B cell (primary cell): ENCODE data around the gene GPR37L1. TPM values are rescaled to one million over a fixed set of nuclear protein-coding genes. Genes with fewer than 3 reads are reported as not detected.

Source experiments
- ATAC-seq: fragments of 200-7000 bp; cut with Tn5 transposase; one replicate; pipeline ENCODE4 v1.10.0; 2021; ENCODE audit warnings: low read depth, mild to moderate bottlenecking, moderate number of reproducible peaks, moderate library complexity
- CTCF ChIA-PET: fragments of 350-600 bp; sonication (Branson Sonifier 250); formaldehyde crosslinking; loops from one replicate; lab custom pipeline; 2021; ENCODE audit warnings: antibody characterized with exemption, inconsistent platforms; lab: Charles Lee
- POLR2A ChIA-PET: fragments of 350-600 bp; sonication (Branson Sonifier 250); formaldehyde crosslinking; loops from one replicate; lab custom pipeline; 2021; ENCODE audit warnings: antibody characterized with exemption; lab: Charles Lee
- DNase-seq: peaks from one replicate; pipeline ENCODE4 v3.0.0; 2013
- H2AFZ ChIP-seq: 2 replicates; pipeline ENCODE4 v1.6.1; 2012; ENCODE audit warnings: mild to moderate bottlenecking, low read depth, low read length; ENCODE audit not compliant: insufficient read depth, poor library complexity, severe bottlenecking
- H3K27ac ChIP-seq, 2 donors: 1 replicate in 1 of 2; 2 replicates in 1 of 2; pipeline ENCODE4 v1.5.1; 2012 to 2013; ENCODE audit warnings: low read length in 2 of 2, mild to moderate bottlenecking in 2 of 2, moderate library complexity in 1 of 2
- H3K27me3 ChIP-seq, 4 experiments: fragments of 200-600 bp in 1 of 4; sonication (generic) in 1 of 4; replicated peaks in 1 of 4; 1 replicate in 2 of 4; 2 replicates in 2 of 4; pipeline versions ENCODE4 v1.6.1 to v1.7.0; 2013 to 2016; ENCODE audit warnings: low read length in 3 of 4, mild to moderate bottlenecking in 2 of 4, mixed read lengths in 1 of 4, moderate library complexity in 1 of 4; ENCODE audit not compliant: insufficient read depth in 4 of 4, control insufficient read depth in 3 of 4; ENCODE audit errors: control extremely low read depth in 1 of 4
- H3K36me3 ChIP-seq, 2 experiments: replicated peaks in 1 of 2; 1 replicate in 1 of 2; 2 replicates in 1 of 2; pipeline versions ENCODE4 v1.6.1 to v1.7.1; 2013; ENCODE audit warnings: low read length in 1 of 2; ENCODE audit not compliant: insufficient read depth in 2 of 2, control insufficient read depth in 1 of 2; ENCODE audit errors: control extremely low read depth in 1 of 2, extremely low read depth in 1 of 2
- H3K4me1 ChIP-seq, 2 donors: fragments of 200-600 bp in 1 of 2; sonication (generic) in 1 of 2; 1 replicate in 1 of 2; 2 replicates in 1 of 2; pipeline versions ENCODE4 v1.5.1 to v1.6.1; 2013 to 2017; ENCODE audit warnings: low read length in 2 of 2; ENCODE audit not compliant: control insufficient read depth in 2 of 2, insufficient read depth in 2 of 2
- H3K4me2 ChIP-seq: replicated peaks from 2 replicates; pipeline ENCODE3; 2012; ENCODE audit warnings: mild to moderate bottlenecking, low read depth, low read length; ENCODE audit not compliant: poor library complexity, severe bottlenecking
- H3K4me3 ChIP-seq, 5 experiments: fragments of 200-600 bp in 1 of 5; sonication (generic) in 1 of 5; 1 replicate in 3 of 5; 2 replicates in 2 of 5; pipeline versions ENCODE4 v1.5.1 to v1.7.0; 2011 to 2016; ENCODE audit warnings: low read length in 4 of 5, mild to moderate bottlenecking in 4 of 5, low read depth in 2 of 5, control low read depth in 1 of 5, moderate library complexity in 1 of 5; ENCODE audit not compliant: insufficient read depth in 1 of 5; ENCODE audit errors: control extremely low read depth in 1 of 5, extremely low read depth in 1 of 5
- H3K79me2 ChIP-seq: fragments of 200-600 bp; sonication (generic); one replicate; pipeline ENCODE4 v1.6.0; 2016; ENCODE audit warnings: low read length; ENCODE audit not compliant: control insufficient read depth, insufficient read depth
- H3K9ac ChIP-seq: fragments of 200-600 bp; sonication (generic); 2 replicates; pipeline ENCODE4 v1.6.1; 2017; ENCODE audit warnings: mild to moderate bottlenecking, low read length, moderate library complexity
- H3K9me3 ChIP-seq, 3 donors: one replicate each; pipeline versions ENCODE4 v1.6.1 to v1.7.1; 2013; ENCODE audit warnings: low read length in 2 of 3; ENCODE audit not compliant: control insufficient read depth in 2 of 3, insufficient read depth in 1 of 3; ENCODE audit errors: control extremely low read depth in 1 of 3
- H4K20me1 ChIP-seq: 2 replicates; pipeline ENCODE4 v1.6.0; 2012; ENCODE audit warnings: mild to moderate bottlenecking, low read length; ENCODE audit not compliant: insufficient read depth, control insufficient read depth, poor library complexity, severe bottlenecking
- H3K27ac Mint-ChIP-seq: one replicate; pipeline ENCODE4 v1.8.0; 2021; ENCODE audit warnings: mixed read lengths
- H3K27me3 Mint-ChIP-seq: one replicate; pipeline ENCODE4 v1.8.0; 2021; ENCODE audit warnings: mixed read lengths
- H3K4me1 Mint-ChIP-seq: one replicate; pipeline ENCODE4 v1.8.0; 2021; ENCODE audit warnings: mixed read lengths
- H3K4me3 Mint-ChIP-seq: one replicate; pipeline ENCODE4 v1.8.0; 2021; ENCODE audit warnings: mixed read lengths
- H3K9me3 Mint-ChIP-seq: one replicate; pipeline ENCODE4 v1.8.0; 2022; ENCODE audit warnings: mixed read lengths; ENCODE audit not compliant: insufficient read depth
- CTCF ChIP-seq: fragments of 200-600 bp; IDR thresholded peaks from one replicate; pipeline ENCODE4 v1.8.0; 2022; ENCODE audit warnings: antibody characterized with exemption, mild to moderate bottlenecking
- EZH2 ChIP-seq: IDR thresholded peaks from 2 replicates; pipeline ENCODE4 v1.6.1; 2012; ENCODE audit warnings: borderline replicate concordance, low read depth, mild to moderate bottlenecking, moderate library complexity, low read length; ENCODE audit not compliant: insufficient read depth, poor library complexity, severe bottlenecking
- WGBS: methylation state at CpG from one replicate; pipeline ENCODE4 v1.1.5; 2013; ENCODE audit warnings: missing lambda C conversion rate; ENCODE audit not compliant: insufficient coverage; 5-methylcytosine and 5-hydroxymethylcytosine counted together
- intact Hi-C: fragments of 100-400 bp; cut with micrococcal nuclease; formaldehyde crosslinking; loops from one replicate; pipeline ENCODE4 v1.10.0; 2022
- polyA minus RNA-seq: library from RNA; depleted of rRNA, polyadenylated mRNA; stranded (reverse); fragments of >200 nt; gene quantifications from 2 replicates; pipeline ENCODE4 v1.2.3, GENCODE V29; 2012
- polyA plus RNA-seq: library from polyadenylated mRNA; depleted of rRNA; stranded (reverse); fragments of >200 nt; gene quantifications from 2 replicates; pipeline ENCODE4 v1.2.3, GENCODE V29; 2012
- total RNA-seq, 2 donors: library from RNA; stranded (reverse); fragments of 120-200 nt in 1 of 2; gene quantifications; 1 replicate in 1 of 2; 2 replicates in 1 of 2; pipeline versions ENCODE4 v1.2.3 to v1.2.4, GENCODE V29; 2013 to 2022

Gene GPR37L1
- total RNA-seq (not detected in 2 replicates), polyA plus RNA-seq (not detected in 2 replicates), polyA minus RNA-seq (not detected in 2 replicates)
- not detected for total RNA-seq (2013)

- ChIA-PET CTCF (interaction anchor here (1.1 kb wide), 1 partner anchor 191 kb away, joined by 5 read pairs; no protein-coding TSS in a partner anchor), POLR2A (no interaction called here)
- no peak within 1 kb of the TSS for H3K4me3 ChIP-seq
- DNase-seq: no peak
- H3K79me2 ChIP-seq: no peaks in the 10 kb centered on the region
- 91% methylated on average over 19 of the region's 19 CpGs for WGBS
- H3K4me1 Mint-ChIP-seq: no peaks in the 10 kb centered on the region
- no peak within 1 kb of the TSS for H3K27ac ChIP-seq
- H3K4me3 Mint-ChIP-seq: no peak within 1 kb of the TSS
- H3K9me3 Mint-ChIP-seq: no peaks in the 10 kb centered on the region
- ATAC-seq: no peak
- TF ChIP-seq EZH2: no peak
- TF ChIP-seq CTCF: no peak
- H3K27me3 Mint-ChIP-seq: peaks cover 22% of the 10 kb centered on the region
- H4K20me1 ChIP-seq: no peaks in the 10 kb centered on the region
- H3K4me1 ChIP-seq: no peaks in the 10 kb centered on the region
- no peak within 1 kb of the TSS for H2AFZ ChIP-seq
- no peaks in the 10 kb centered on the region for H3K9me3 ChIP-seq
- no peak within 1 kb of the TSS for H3K9ac ChIP-seq
- peaks cover 0 to 5% (median 0%) of the 10 kb centered on the region in 4 experiments for H3K27me3 ChIP-seq
- H3K4me2 ChIP-seq: no peak within 1 kb of the TSS
- intact Hi-C loops: no loop called here
- no peaks in the 10 kb centered on the region for H3K36me3 ChIP-seq
- no peak within 1 kb of the TSS for H3K27ac Mint-ChIP-seq
Observed at GRCh38 chr1:202122639-202123335, at the start of gene GPR37L1. GPR37L1 (plus strand) TSS chr1:202122917; CDS start chr1:202122964, 47 bp downstream.

- no peak overlapping the region for H3K4me3 Mint-ChIP-seq
- Histone ChIP-seq H3K4me2 (no peak overlapping the region), H3K9me3 (no peaks in the 10 kb centered on the region), H3K79me2 (no peaks in the 10 kb centered on the region), H3K27ac (no peak overlapping the region), H2AFZ (no peak overlapping the region), H3K36me3 (no peaks in the 10 kb centered on the region), H3K4me1 (no peaks in the 10 kb centered on the region), H3K9ac (no peak overlapping the region), H3K27me3 (no peaks in the 10 kb centered on the region), H3K4me3 (no peak overlapping the region), H4K20me1 (no peaks in the 10 kb centered on the region)
- DNase-seq (no peak), ATAC-seq (no peak)
- H3K4me1 Mint-ChIP-seq: no peaks in the 10 kb centered on the region
- H3K27ac Mint-ChIP-seq: no peak overlapping the region
- intact Hi-C loops: no loop called here
- 93% methylated on average over 8 of the region's 9 CpGs for WGBS
- H3K27me3 Mint-ChIP-seq: no peaks in the 10 kb centered on the region
- ChIA-PET CTCF (no interaction called here), POLR2A (no interaction called here)
- TF ChIP-seq EZH2 (no peak), CTCF (no peak)
- no peaks in the 10 kb centered on the region for H3K9me3 Mint-ChIP-seq
Observed at GRCh38 chr1:202073206-202073605, 49.5 kb upstream of the GPR37L1 start.
